Measurements from ENCODE around the gene FBLL1. TPM values are rescaled to one million over a fixed set of nuclear protein-coding genes. Genes with fewer than 3 reads are reported as not detected.

The FBLL1 gene
- total RNA-seq, 4 donors from 2014 or later, result 0.46 to 0.84 TPM; not detected in 2

DNA sequence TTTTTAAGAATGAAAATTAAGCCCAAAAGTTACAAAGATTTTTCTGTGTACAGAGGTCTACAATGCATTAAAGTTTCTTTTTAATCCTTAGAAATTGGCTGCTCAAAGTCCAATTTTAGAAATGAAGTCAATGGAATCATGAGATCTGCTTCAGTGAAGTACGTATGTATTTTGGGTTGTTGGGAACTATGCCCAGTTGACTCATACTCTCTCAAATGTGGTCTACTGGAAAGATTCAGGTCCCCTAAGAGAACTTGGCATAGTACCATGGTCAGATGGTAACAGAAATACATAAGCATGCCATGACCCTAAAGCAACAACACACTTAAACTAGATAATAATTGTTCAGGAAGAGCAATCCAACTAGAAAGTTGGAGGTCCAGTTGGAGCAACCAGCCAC, 23.0 kb downstream of the FBLL1 start:
- ATAC-seq (ENCODE audit: low FRiP score) (no peak), DNase-seq (ENCODE audit: low spot score) (no peak)
- TF ChIP-seq, protein P1, sequence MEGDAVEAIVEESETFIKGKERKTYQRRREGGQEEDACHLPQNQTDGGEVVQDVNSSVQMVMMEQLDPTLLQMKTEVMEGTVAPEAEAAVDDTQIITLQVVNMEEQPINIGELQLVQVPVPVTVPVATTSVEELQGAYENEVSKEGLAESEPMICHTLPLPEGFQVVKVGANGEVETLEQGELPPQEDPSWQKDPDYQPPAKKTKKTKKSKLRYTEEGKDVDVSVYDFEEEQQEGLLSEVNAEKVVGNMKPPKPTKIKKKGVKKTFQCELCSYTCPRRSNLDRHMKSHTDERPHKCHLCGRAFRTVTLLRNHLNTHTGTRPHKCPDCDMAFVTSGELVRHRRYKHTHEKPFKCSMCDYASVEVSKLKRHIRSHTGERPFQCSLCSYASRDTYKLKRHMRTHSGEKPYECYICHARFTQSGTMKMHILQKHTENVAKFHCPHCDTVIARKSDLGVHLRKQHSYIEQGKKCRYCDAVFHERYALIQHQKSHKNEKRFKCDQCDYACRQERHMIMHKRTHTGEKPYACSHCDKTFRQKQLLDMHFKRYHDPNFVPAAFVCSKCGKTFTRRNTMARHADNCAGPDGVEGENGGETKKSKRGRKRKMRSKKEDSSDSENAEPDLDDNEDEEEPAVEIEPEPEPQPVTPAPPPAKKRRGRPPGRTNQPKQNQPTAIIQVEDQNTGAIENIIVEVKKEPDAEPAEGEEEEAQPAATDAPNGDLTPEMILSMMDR (IDR thresholded peaks at IDR 0.05), result no peak

DNA sequence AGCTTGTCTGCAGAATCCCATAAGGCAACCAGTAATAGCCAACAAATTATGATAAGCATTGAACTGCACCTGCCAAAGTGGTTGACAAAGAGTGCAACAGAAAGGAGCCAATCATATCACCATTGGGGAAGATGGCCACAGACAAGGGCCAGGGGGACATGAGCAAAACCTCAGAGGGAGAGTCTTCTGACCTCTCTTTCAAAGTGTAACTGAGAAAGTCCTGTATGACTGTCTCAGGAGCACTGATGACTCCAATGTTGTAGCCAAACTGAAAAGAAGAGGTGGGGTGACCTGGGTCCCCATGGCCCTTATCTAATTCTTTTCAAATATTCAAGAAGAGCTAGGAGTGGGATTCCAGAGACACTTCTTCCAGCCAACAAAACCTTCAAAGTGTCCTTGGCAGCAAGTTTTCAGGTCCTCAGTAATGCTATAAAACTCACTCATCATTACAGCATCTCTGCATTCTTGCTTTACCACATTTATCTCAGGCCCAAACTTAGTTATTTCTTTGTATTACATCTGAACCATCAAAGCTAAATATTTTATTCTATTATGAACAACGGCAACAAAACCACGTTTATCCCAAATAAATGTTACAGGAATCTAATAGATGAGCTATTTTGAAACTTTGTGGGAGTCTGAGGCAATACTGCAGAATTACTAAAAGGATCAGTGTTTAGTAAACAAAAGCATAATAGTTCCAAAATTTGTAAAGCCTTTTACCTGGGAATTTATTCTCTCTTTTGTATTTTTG, 24.4 kb downstream of the FBLL1 start:
- TF ChIP-seq, protein P1 (IDR thresholded peaks at IDR 0.05), result no peak
- no peak for ATAC-seq (ENCODE audit: low FRiP score)
- no peak for DNase-seq (ENCODE audit: low spot score)

DNA sequence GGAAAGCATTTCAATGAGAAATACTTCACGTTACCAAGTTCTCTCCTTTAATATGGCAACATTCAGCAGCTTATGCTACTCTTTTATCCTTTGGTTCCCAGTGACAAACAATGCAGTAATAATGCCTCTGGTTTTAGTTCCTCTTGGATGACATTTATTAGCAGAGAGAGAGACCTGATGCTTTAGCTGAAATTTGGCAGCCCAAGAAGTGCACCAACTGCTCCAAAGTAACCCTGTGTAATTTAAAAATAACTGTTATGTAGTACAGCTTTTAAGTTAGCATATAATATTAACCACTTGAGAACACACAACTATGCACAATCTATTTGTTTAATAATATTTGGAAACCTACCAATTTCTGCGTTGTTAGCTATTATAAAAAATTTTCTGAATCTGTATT, 28.3 kb downstream of the FBLL1 start:
- TF ChIP-seq, protein P1 (IDR thresholded peaks at IDR 0.05), result no peak
- no peak for DNase-seq (ENCODE audit: low spot score)
- ATAC-seq (ENCODE audit: low FRiP score), result no peak

DNA sequence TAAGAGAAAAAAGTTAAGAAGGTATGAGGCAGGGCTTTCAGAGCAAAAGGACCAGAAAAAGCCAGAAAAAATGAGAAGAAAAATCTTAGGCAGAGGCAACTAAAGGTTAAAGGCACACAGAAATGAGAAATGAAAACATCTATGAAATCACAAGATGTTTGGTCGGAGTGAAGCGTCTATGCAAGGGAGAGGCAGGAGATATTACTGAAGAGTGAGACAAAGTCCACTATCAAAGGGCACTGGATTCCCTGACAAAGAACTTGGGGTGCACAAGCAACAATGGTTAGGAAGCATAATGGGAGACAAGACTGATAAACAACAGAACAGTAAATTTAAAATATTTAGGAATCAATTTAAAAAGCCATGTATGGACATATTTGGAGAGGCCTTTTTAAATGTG, 33.2 kb downstream of the FBLL1 start:
- ATAC-seq (ENCODE audit: low FRiP score), result no peak
- no peak for DNase-seq (ENCODE audit: low spot score)

DNA sequence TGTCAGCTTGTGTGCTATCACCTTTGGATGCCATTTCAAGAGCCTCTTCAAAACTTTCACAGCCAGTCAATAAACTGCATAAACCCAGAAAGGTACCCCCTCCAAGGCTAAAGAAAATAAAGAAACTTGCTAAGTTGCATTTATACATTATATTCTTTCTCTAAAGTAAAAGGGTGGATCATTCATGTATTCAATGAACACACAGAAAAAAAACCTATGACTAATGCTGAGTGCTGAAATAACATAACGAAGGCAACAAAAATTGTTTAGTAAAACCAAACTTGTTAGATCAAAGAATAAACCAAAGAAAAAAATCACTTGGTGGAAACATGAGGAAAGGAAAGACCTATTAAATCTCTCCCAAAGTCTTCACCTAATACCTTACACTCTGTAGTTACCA, 34.9 kb downstream of the FBLL1 start:
- DNase-seq (ENCODE audit: low spot score) (no peak), ATAC-seq (ENCODE audit: low FRiP score) (no peak)
- TF ChIP-seq, protein P1 (IDR thresholded peaks at IDR 0.05), result no peak

More for the DNA sequence above, 33.2 kb downstream of the FBLL1 start:
- TF ChIP-seq, protein P1 (IDR thresholded peaks at IDR 0.05), result no peak

DNA sequence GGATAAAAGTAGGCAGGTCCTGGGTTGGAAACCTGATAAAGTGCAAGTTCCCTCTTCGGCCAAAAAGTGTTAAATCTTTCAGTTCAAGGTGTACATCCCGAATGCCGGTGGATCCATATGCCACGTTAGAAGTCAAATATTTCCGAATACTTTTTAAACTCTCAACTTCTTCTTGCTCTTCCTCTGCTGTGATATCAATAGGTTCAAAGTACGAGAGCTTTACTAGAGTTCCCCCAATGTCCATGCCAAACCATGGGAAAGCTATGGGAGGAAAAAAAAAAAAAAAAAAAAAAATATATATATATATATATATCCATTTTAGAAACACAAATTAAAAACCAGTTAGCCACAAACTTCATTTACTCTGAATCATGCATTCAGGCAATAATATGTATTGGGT, 39.6 kb downstream of the FBLL1 start:
- no peak for DNase-seq (ENCODE audit: low spot score)
- no peak for ATAC-seq (ENCODE audit: low FRiP score)
- TF ChIP-seq, protein P1 (IDR thresholded peaks at IDR 0.05), result no peak

All from omental fat pad (tissue), 4 donors.